Measurements from ENCODE around the gene COBLL1. TPM values are rescaled to one million over a fixed set of nuclear protein-coding genes. Genes with fewer than 3 reads are reported as not detected.

COBLL1 gene
- polyA plus RNA-seq, 3 donors: 101 to 154 (median 115) TPM

DNA sequence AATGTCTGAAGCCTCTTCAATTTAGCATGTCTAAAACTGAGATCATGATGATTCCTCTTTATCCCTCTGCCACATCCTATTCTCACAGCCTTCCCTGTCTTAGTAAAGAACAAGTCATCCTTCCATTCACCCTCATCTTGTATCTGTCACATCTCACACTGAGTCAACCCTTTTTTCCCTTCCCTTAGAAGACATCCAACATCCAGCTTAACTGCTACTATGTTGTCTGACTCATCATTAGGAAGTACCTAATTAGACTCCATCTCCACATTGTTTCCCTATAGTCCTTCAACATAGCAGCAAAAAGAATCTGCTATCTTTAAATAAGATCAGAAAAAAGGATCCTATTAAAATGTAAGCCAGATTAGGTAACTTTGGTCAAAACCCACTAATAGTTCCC is 135.1 kb downstream of the COBLL1 start:
- no peak for DNase-seq (ENCODE audit: extremely low read depth in 1 of 11, low read depth in 9 of 11, low spot score in 4 of 11)

DNA sequence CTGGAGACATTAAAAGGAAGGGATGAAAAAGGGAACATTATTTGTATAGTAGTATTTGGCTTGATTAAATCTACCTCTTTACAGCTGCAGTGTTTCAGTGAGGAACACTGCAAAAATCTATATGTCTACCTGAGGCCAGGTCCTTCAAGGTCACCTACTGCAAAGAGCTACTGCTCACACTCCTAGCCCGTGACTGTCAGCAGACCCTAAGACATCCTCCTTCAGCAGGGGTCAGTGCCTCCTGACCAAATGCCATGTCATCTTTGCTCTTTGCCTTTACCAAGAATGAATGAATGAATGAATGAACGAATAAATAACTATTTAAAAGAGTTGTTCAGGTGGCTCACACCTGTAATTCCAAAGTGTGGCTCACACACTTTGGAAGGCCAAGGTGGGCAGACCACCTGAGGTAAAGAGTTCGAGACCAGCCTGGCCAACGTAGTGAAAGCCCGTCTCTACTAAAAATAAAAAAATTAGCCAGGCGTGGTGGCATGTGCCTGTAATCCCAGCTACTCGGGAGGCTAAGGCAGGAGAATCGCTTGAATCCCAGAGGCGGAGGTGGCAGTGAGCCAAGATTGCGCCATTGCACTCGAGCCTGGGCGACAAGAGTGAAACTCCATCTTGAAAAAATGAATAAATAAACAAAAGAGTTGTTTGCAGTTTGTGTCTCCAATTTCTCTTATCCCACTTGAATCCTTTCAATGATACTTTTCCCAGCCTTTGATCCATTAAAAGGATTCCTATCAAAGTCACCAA is 136.0 kb downstream of the COBLL1 start:
- DNase-seq (ENCODE audit: extremely low read depth in 1 of 11, low read depth in 9 of 11, low spot score in 4 of 11): no peak

DNA sequence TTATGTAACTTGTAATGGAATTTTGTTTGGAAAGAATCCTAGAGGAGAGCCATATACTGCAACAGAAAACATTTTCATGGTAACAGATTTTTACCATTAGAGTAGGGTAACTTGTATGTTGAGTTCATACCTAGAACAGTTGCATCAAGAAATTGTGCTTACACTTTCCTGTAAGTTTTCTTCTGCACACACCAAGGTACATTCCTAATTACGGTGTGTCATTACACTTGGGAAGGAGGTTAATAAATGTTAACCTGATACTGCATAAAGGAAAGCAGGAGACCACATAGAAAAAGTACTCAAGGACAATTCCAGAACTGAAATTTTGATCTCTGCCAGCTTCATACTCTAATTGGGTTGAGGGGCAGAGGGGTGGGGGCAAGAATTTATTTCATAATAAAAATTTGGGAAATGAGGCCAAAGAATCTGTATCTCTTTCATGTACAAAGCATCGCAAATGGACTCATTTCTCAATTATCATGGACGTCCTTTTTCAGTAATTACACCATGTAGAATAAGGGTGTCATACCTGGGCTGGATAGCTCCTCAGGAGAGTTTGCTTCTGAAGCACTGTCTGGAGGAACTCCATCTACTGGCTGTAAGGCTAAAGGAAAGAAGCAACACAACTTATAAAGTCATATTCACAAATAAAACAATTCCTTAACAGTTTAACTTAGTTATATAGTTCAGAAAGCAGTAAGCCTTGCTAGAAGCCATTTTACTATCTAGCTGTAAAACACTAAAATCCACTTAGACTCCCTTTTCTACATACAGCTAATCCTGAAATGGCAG is 137.5 kb downstream of the COBLL1 start:
- no peak for DNase-seq (ENCODE audit: extremely low read depth in 1 of 11, low read depth in 9 of 11, low spot score in 4 of 11)

DNA sequence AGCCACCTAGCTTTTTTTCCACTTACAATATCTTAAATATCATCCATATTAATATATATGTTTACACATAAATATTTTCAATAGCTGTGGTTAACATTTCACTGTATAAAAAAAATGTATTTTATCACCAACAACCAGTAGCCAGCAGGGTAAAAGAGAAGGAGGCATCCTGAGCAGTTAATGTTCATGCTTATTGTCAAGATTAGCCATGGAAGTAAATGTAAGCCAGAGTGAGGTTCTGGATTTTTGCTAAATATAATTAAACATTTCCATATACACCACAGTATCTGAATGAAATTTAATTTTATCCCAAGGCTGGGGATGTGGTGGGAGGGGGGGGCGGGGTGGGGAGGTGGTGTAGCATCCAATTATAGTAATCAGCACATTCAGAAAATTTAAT is 140.1 kb downstream of the COBLL1 start:
- no peak for DNase-seq (ENCODE audit: extremely low read depth in 1 of 11, low read depth in 9 of 11, low spot score in 4 of 11)

DNA sequence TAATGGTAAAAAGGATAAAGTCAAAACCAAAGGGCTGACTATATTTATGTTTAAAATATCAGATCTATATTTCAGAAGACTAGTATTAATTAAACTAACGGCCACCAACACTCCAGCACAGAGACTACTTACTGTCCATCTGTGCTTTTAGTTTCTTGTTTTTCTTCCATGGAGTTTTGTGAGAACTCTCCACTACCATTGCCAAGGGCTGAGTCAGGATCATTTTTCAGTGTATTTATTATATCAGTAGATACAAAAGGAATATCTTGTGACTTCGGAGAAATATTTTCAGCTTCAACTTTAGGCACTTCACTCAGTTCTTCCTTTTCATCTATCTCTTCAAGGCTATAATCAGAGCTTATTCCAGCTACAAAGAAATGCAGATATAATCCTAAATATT is 141.2 kb downstream of the COBLL1 start:
- no peak for DNase-seq (ENCODE audit: extremely low read depth in 1 of 11, low read depth in 9 of 11, low spot score in 4 of 11)

DNA sequence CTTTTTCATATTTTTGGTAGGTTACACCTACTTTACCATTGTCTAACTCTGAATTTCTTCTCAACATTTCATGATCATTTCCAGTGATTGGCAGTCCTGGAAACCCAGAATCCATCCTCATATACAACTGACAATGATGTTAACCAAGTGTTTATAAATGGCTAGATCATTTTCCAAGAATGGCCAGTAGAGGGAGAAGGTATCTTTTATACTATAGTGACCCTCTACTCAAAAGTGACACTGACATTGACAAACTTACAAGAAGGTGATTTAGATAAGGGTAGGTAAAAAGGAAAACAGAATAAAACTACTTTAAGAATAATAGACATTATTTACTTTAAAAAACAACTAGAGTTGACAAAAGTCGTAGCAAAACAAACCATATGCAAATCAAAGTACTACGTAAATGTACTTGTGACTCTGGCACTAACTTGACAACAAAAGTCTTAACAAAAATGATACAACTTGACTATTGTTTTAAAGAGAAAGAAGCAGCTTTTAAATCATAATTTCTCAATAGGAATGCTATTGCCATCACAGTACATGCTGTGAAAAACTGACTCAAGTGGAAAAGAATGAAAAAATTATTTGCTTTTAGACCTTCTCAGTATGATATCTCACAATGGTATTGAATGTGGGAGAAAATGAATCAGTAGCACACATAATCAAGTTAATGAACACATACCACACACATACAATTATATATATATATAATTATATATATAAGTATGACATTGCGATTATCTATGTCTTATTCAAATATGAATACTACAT is 143.7 kb downstream of the COBLL1 start:
- no peak for DNase-seq (ENCODE audit: extremely low read depth in 1 of 11, low read depth in 9 of 11, low spot score in 4 of 11)

DNA sequence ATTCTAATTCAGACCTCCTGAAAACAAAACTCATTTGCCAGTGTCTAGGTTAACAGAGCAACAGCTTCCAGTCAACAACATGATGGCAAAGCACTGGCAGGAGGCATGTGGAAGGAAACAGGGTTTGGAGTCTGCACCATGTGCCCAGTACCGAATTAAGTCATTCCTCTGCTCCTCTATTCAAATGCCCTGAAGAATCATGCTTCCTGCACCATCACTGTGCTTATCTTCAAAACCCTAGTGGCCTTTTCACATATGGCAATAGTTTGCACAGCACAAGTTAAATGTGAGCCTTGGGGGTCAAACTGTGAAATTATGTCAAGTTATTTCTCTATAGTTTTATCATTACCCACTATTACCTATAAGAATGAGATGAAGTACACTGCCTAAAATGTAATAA is 145.0 kb downstream of the COBLL1 start:
- no peak for DNase-seq (ENCODE audit: extremely low read depth in 1 of 11, low read depth in 9 of 11, low spot score in 4 of 11)

DNA sequence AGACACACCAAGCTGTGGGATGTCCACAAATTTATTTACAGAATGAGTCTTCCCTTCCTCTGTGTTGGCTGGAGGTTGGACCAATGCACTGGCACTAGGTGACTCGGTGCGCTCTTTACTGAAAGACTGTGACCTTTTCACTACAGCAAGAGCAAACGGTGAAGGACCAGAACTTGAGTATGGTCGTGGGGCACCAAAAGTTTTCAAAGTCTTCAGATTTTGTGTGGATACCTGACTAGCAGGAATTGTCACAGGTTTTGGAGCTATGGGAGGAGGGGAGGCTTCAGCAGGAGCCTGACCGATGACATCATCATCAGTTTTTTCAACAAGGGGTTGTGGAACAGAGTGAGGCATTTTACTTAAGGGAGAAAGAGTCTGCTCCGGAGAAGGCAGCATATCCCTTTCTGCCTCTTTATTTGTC is 147.3 kb downstream of the COBLL1 start:
- DNase-seq (ENCODE audit: extremely low read depth in 1 of 11, low read depth in 9 of 11, low spot score in 4 of 11): no peak

DNA sequence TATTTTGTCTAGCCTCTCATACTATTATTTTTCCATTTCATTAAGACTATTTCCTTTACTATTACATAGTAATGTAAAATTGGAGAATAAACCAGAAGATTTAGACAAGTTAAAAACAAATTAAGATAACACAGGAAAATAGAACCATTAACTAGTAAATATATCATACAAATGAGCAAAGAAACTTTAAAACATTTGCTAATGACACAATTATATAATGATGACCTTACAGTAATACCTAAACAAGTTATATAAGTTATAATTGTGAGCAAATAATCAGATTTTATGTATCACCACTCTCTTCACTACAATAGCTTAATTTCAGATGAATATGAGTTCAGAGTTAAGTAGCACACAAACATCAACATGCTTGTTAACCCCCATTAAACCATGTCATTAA is 147.8 kb downstream of the COBLL1 start:
- no peak for DNase-seq (ENCODE audit: extremely low read depth in 1 of 11, low read depth in 9 of 11, low spot score in 4 of 11)

DNA sequence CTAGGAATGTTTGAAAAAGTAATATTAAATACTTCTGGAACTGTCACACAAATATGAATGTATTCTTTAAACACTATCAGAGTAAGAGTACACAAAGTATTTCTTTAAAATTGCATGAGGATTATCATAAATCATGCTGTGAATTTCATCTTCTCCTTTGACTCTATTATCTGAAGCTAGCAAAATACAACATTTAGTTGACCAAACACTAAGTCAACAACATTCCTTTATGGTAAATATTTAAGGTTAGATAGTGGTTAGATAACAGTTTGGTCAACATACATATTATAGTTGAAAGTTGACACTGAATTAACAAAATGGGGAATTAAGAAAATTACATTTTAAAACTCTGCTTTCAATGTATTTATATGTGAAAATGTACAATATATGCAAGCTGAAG is 148.2 kb downstream of the COBLL1 start:
- DNase-seq (ENCODE audit: extremely low read depth in 1 of 11, low read depth in 9 of 11, low spot score in 4 of 11): no peak

DNA sequence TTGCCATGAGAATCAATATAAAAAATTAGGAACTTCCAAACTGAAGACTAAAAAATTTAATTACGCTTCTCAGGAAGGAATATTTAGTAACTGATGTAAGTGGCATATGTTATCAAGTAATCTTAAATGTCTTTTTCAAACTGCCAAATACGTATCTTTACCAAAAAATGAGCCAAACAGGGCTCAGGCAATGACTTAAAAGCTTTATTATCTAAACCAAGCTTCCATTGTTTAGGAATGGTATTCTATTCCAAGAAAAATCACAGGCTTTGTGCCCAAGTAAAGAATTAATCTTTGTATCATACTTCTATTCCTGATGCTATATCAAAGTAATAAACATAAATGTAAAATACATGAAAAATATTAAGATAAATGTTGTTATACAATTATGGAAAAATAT is 148.7 kb downstream of the COBLL1 start:
- DNase-seq (ENCODE audit: extremely low read depth in 1 of 11, low read depth in 9 of 11, low spot score in 4 of 11): no peak

DNA sequence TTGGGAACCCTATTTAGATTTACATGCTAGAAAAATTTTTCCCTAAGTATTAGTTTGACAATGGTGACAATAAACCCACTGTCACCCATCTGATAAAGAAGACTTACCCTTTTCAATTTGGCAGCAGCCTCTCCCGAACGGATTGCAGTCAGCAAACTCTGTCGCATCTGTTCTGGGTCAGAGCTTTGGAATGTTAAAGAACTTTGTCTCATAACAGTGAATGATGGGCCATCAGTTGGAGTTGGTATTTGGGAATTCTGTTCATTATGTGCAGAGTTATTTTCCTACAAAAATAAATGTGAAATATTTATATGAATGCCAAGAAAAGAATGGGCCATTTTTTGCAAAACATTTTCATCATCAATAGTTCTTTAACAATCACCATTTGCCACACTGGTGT is 149.5 kb downstream of the COBLL1 start:
- no peak for DNase-seq (ENCODE audit: extremely low read depth in 1 of 11, low read depth in 9 of 11, low spot score in 4 of 11)

DNA sequence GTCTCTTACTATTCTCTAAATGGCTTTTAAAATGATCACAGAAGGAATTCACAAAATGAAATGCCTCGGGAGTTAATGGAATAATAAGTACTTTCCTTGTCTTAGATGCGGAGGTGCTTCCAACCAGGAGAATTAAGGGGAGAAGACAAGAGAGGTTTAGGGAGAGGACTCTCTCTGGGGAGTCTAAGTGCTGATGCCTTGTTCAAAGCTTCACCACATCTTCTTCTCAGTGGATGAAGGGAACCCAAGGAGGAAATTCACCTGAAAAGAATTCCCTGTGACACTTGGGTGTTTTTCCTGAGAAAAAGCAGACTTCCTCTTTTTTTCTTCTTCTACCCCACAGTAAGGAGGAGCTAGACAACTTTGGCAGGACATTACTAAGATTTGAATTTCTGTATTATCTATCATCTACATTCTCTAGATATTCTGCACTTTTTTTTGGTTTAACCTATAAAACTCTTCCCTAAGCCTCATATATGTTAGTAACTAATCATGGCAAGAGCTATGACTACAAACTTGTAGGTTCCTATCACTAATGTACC is 150.2 kb downstream of the COBLL1 start:
- no peak for DNase-seq (ENCODE audit: extremely low read depth in 1 of 11, low read depth in 9 of 11, low spot score in 4 of 11)

DNA sequence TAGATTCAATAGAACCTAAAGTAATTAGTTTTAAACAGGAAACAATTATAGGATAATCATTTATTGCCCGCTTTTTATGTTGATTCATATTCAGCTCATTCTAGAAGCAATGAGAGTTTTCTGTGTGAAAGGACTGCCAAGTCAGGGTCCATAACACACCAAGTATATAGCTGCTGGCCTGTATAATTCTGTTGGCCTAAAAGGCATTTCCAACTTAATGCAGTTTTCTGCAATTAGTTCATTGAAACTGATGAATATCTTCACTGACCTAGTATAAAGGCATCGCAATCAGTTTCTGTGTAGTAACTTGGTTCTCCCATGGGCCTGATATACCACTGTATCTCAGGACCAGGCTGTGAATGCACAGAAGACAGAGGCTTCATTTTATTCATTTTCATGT is 151.3 kb downstream of the COBLL1 start:
- DNase-seq (ENCODE audit: extremely low read depth in 1 of 11, low read depth in 9 of 11, low spot score in 4 of 11): no peak

DNA sequence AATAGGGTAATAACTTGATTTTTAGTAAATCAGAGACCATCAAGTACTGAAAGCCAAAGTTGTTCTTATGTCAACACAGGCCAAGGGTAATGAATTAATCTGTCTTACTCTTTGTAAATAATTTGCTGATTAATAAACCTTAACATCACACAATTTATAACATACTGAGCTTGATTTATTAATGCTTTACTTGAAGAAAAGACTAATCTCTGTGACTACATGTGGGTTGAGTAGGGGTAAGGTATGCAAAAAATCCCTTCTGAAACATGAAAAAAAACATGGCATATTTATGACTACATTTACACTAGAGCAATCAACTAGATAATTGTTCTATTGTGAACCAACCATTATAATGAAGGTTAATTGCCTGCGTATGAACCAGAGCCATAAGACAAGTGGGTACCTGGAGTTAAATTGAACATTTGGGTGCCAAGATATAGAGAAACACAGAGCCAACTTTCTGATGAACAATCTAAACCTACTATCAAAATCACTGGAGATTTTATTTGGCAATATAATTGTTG is 152.7 kb downstream of the COBLL1 start:
- DNase-seq (ENCODE audit: extremely low read depth in 1 of 11, low read depth in 9 of 11, low spot score in 4 of 11): no peak

DNA sequence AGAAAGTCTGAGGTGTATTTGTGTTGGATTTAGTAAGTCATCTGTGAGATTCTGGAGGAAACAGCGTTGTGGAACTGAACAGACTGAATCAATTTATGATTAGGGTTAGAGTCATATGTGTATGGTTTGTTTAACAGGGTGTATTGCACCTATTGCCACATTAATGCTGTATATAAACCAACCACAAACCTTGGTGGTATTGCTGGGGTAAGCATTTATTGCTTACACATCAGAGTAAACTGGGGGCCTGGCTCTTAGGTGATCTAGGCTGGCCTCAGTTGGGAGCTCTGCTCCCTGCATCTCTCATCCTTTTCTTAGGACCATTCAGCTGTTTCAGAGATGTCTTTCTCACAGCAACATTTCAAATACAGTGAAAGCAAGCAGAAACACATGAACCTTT is 160.6 kb downstream of the COBLL1 start:
- no peak for DNase-seq (ENCODE audit: extremely low read depth in 1 of 11, low read depth in 9 of 11, low spot score in 4 of 11)

DNA sequence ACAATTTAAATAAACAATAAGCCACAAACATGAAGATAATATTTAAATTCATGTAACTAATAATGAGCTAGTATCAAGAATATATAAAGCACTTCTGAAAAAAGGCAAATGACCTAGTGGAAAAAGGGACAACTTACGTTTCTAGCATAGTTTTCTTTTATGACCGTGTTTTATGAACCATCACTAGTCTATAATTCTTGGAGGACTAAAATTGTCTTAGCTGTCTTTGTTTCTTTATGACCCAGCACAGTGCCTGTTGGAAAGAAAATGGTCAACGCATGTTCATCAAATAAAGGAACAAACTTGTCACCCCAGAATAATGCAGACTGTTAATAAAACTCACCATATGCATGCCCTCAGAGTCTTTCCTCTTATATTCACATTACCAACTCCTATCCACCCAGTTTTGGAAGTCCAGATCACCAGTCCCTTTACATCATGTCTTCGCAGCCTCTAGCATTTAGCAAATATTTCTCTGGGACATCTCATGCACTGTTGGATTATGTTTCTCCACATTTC is 162.9 kb downstream of the COBLL1 start:
- DNase-seq (ENCODE audit: extremely low read depth in 1 of 11, low read depth in 9 of 11, low spot score in 4 of 11): peak in 4 of 11 donors; percentile 24 to 46 (median 38)

DNA sequence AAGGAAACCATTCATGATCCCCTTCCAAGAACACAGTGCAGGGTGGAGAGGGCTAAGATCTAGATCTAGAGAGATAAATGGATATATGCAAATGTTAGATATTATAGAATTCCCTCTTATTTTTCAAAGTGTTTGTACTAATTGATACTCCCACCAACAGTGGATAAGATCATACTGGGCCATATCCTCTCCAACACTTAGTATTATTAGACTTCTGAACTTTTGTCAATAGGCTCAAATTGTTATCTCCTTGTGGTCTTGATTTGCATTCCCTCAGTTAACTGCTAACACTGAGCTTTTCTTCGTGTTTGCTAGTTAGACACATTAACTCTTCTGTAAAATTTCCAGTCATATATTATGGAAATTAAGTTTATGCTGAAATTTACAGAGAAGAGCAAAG is 163.9 kb downstream of the COBLL1 start:
- DNase-seq (ENCODE audit: extremely low read depth in 1 of 11, low read depth in 9 of 11, low spot score in 4 of 11): no peak

DNA sequence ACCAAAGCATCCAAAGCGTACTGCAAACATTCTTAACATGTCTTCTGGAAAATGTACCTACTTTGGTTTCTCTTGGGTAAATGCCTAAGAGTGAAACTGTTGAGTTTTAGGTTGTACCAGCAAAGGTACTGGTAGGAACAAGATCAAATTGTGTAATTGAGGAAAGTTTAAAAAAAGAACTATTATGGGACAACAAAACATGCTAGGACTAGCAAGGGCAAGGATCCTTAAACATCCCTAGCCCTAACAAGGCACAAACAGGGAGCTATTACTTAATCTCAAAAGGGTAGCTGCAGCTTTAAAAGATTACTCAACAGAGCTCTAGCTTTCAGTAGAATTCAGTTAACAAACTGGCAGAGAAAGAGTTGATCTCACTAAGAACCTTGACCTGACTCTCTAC is 164.4 kb downstream of the COBLL1 start:
- no peak for DNase-seq (ENCODE audit: extremely low read depth in 1 of 11, low read depth in 9 of 11, low spot score in 4 of 11)
